GM21619 (cell line): ENCODE measurements around the gene TECPR1.

Source experiments
- ATAC-seq: cut with Tn5 transposase; IDR thresholded peaks from one replicate; pipeline ENCODE4 v1.9.1; 2021; ENCODE audit not compliant: unreplicated experiment

TECPR1 gene

DNA sequence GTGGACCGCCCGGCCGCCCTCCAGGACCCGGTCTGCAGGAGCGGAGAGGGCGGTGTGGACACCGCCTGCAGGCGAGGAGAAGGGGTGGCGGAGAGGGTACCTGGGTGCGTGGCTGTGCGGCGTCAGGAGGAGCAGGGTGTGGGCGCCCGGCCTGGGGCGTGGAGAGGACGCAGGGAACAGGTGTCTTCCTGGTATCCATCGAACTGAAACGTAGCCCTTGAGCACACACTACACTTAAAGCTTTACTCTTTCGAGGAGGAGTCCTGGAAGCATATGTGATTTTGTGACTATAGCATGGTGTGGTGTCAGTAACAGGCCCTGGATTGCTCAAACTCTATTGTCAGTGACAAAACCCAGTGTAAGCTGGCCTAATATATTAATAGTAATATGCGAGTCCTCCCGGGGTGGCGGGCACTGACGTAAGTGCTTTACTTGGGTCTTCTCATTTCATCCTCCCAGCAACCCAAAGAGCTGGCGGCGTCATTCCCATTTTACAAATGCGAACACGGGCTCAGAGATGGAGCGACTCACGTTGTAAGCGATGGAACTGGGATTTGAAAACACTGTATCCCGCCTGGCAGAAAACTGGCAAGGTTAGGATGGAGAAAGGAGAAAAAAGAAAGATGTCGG is 508 bp upstream of the TECPR1 start:
- ATAC-seq = no peak

DNA sequence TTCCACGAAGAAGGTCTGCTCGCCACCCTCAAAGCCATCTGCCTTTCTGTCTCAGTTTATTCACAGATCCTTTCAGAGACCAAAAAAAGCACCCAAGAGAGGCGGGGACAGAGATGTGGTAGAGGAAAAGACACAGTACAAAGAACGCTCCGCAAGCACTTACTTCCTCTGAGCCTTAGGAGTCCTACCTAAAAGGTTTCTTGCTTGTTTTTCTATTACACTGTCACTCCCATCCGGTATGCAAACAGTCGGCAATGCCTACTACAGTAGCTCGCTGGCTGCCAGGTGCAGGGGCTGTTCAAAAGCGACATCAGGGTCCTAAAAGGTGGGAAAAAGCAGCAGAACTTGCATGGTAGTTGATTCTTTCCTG is 816 bp downstream of the TECPR1 start:
- peak; percentile 26 for ATAC-seq

DNA sequence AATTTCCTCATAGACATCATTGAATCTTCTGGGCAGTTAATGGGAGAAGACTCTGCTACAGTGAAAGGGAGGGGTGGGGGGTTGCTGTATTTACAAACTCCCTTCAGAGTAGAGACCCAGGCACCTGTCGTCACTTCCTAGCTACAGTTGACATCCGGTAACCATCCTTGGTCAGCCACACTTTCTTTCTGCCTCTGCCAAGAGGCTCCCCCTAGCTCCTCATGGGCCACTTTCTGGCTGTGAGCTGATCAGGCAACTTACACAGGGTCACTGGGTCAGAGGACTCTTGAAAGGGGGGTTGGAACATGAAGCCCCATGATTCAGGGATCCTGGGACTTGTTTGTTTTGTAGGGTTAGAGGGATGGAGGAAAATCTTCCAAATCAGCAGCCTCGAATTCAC is 1.2 kb downstream of the TECPR1 start:
- ATAC-seq = peak; percentile 24

DNA sequence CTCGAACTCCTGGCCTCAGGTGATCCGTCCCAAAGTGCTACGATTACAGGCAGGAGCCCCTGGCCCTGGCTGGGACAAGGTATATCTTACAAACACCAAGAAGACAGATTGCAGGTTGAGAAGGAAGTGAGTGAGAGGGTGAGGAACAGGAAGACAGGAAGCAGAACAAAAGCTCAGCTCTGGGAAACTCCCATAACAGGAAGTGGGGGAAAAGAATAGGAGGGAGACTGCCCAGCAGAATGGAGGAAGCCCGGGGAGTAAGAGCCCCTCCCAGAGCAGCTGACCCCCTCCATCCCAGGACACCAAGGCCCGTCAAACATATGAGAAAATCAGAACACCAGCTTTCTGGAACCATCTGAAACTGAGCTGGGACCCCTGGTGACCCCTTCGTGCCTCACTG is 2.9 kb downstream of the TECPR1 start:
- no peak for ATAC-seq

DNA sequence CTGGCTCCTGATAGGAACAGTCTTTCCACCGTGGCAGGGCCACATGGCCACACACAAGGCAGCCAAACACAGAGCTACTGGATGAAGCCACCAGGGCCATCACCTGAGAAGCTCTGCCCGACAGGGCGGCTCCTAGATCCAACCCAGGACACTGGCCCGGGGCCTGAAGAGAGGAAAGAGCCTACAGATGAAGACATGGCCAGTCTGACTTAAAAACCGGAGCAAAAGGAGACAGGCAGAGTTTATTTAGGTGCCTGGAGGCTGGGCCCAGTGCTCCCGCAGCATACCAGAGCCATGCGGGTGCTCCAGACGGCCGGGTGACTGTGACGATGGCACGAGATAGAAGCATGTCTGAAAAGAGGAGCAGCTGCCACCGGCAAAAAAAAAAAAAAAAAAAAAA is 3.9 kb downstream of the TECPR1 start:
- no peak for ATAC-seq

DNA sequence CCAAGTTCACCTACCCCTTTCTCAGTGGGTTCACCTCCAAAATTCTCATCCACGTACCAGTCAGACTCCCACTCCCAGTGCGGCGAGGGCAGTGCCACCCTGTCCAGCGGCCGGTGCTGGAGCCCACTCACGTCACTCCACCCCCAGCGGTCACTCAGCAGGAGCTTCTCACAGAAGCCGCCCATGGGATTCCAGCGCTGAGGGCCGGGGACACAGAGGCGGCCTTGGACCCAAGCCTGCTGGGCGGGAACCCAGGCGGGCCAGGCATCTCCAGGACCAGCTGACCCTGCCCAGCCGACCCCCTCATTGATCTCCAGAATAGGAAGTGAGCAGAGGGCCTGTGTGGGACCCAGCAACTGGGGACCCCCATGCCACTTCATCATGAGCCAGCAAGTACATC is 7.2 kb downstream of the TECPR1 start:
- no peak for ATAC-seq

DNA sequence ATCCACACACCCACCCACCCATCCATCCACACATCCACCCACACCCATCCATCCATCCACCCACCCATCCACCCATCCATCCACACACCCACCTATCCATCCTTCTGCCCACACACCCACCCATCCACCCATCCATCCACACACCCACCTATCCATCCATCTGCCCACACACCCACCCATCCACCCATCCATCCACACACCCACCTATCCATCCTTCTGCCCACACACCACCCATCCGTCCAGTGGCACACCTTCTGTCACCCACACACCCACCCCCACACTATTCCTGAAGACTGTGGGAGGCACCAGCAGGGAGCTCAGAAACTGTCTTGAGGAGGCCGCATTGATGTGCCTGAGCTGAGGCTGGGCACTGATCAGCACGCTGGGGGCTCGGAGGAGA is 9.1 kb downstream of the TECPR1 start:
- no peak for ATAC-seq

DNA sequence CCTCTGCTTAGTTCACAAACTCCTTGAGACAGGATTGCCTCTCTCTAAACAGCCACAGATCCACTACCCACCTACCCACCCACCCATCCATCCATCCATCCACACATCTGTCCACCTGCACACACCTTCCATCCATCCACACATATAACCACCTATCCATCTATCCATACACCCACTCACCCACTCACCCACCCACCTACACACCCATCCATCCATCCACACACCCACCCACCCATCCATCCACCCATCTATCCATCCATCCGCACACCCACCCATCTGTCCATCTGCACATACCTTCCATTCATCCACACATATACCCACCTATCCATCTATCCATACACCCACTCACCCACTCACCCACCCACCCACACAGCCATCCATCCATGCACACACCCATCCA is 9.7 kb downstream of the TECPR1 start:
- ATAC-seq = no peak

DNA sequence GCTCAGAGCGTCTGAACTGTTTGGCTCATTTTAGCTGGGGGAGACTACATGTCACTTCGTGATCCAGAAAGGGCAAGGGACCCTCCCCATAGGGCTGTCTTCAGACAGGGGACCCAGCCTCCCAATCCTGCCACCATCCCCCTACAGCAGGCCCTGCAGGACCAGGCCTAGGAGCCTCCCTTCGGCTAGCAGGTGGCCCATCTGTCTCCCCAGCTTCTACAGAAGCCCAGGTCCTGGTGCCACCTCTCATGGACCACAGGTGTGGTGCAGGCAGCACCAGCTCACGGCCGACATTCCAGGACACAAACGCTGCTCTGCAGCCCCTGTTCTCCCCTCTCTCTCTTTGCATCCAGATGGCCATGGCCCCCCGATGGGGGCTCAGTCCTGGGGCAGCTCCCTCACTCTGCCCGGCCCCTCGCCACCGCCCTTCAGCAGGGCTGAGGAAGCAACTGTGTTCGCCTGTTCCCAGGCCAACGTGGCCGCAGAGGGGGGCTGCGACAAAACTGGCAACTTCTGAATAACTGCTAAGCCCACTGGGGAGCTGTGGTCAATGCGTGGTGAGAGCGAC is 10.3 kb downstream of the TECPR1 start:
- no peak for ATAC-seq

DNA sequence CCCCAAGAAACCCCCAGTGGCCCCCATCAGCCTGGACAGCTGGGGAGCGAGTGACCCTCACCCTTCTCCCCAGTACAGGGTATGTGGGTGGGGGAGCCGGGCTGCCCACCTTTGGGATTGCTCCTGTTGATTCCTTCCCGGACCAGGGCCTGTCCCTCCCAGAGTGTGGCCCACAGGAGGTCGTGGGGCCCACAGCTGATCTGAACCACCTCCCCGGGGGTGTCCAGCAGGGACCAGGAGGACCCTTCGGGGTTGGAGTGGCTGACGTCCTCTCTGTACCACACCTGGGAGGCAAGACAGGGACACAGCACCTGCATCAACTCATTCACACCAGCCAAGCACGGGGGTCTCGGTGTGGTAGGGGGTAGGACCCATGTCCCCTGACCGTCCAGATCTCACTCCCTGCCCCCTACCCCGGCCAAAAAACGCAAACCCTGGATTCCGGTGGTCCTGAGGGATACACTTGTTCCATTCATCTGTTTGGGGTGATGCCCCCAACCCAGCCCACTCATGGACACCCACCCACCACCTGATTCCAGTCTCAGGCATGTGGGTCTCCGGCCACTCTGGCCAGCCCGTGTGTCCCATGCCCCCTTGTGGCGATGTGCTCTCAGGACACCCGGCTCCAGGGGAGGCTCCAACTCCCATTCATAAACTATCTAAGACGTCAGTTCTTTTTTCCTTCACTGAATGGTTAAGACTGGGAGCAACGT is 10.9 kb downstream of the TECPR1 start:
- ATAC-seq = no peak

DNA sequence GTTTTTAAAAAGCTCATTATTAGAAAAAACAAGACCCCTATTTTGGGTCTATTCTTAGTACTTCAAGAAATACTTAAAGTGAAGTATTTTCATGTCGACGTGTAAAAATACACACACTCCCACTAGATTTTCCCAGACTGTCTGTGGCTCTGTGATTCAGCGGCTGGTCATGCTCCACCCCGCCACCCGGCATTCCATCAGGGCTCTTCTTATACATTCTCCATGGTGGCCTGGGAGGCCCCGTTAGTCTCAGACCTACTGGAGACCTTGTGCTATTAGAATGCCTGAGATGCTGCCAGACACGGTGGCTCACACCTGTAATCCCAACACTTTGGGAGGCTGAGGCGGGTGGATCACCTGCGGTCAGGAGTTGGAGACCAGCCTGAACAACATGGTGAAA is 13.1 kb downstream of the TECPR1 start:
- ATAC-seq = no peak

DNA sequence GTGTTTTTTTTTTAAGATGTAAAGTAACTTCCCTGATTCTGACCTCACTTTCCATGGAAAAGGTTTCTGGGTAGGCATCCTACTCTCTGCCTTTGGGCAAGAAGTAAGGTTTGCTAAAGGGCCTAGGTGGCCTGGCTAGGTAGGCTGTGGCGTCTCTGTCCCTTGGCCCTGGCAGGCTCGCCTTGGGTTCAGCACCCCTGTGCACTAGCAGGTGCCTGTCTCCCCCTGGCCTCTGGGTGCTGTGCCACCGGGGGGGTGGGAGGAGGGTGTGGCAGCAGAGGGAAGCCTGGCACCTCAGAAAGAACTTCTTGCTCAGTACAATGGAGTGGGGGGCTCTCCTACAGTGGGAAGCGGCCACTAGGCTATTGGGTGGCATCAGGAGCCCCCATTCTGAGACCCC is 14.0 kb downstream of the TECPR1 start:
- ATAC-seq = no peak

DNA sequence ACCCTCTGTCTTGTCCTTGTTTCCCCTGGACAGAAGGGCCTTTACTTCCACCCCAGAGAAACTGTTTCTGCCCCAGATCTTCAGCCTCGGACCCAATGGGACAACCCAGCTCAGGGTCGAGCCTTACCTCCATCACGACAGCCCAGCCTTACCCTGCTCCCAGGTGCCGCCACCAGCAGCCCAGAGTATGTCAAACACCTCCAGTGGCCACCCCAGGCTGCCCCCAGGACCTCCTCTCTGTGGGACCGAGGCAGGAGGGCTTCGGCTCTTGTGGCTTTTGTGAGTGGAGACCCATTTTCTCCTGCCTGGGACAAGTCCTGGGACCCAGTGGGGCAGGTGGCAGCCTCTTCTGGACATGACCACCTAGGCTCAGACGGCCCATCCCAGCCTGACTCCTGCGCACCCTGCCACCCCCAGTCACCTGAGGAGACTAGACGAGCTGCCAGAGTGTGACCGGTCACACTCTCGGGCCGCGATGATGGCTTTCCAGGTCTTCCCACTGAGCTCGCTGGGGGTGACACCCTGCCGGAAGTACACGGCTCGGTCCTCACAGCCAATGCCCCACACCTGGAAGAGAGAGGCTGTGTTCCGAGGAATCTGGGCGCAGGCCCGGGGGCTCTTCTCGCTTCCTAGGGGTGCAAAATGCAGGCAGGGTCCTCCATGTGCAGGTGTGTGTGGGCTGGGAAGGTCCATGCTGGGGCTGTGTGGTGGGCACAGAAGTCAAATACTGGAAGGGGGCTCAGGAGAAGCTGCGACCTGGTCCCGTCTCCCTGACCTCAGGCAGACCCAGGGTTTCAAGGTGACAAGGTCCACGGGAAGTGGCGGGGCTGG is 15.5 kb downstream of the TECPR1 start:
- ATAC-seq = no peak

DNA sequence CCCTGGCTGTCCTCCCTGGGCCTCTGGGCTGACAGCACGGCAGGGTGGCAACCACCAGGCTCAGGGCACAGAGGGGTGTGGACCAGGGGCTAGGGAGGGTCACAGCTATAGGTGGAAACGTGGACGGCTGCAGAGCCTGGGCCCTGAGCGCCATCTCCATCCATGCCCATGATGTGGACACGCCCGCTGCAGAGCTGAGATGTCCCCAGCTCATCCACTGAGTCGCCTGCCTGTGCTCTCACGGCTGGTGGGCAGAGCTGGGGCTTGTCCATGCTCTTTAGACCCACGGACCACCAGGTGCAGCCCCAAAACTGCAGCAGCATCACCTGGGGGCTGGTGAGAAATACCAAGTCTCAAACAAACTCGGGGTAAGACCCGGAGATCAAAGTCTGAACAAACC is 16.1 kb downstream of the TECPR1 start:
- ATAC-seq = no peak

DNA sequence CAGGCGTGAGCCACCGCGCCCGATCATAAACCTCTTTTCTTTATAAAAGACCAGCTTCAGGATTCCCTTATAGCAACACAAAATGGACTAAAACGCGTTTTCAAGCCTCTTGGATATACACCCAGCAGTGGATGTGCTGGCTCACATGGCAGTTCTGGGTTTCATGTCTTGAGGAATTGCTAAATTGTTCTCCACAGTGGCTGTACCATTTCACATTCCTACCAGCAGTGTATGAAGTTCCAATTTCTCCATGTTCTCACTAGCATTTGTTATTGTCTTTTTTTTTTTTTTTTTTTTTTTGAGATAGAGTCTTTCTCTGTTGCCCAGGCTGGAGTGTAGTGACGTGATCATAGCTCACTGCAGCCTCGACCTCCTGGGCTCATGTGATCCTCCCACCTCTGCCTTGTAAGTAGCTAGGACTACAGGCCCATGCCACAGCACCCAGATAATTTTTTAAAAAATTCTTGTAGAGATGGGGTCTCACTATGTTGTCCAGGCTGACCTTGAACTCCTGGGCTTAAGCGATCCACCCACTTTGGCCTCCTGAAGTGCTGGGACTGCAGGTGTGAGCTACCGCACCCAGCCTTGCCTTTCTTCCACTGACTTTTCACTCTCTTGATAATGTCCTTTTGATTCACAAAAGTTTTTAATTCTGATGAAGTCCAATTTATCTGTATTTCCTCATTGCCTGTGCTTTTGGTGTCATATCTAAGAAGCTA is 17.4 kb downstream of the TECPR1 start:
- ATAC-seq = no peak

DNA sequence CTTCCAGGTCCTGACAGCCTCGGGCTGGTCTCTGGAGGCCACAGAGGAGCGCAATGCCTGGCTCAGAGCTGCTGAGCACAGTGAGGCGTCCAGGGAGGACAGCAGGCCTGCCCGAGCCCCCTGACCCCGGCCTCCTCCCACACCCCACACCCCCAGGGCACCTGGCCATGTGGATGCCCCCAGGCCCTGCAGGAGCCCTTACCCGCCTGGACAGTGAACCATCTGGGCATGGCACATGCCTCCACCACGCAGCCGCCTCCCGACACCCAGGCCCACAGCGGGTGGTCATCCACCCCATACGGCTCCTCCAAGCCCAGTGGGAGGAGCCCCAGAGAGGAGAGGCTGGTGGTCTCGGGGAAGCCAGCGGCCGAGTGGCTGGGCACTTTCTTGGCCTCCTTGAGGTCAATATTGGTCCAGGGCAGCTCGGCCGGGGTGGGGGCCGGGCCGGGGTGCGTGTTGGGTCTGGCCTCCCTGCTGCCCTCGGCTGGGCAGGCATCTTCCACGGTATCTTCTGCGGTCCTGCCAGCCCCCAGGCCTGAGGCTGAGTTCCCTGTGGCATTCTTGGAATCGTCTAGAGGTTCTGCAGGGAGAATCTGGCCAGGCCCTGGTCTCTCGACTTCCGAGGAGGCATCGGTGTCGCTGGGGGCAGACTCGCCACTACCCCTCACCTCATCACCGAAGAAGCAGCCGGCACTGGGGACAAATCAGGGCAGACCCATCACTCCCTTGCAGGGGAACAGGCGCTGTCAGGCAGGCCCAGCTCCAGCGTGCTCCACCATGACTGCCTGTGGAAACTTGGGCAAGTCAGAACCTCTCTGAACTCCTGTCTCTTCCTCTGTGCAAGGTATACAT is 18.6 kb downstream of the TECPR1 start:
- ATAC-seq = no peak

DNA sequence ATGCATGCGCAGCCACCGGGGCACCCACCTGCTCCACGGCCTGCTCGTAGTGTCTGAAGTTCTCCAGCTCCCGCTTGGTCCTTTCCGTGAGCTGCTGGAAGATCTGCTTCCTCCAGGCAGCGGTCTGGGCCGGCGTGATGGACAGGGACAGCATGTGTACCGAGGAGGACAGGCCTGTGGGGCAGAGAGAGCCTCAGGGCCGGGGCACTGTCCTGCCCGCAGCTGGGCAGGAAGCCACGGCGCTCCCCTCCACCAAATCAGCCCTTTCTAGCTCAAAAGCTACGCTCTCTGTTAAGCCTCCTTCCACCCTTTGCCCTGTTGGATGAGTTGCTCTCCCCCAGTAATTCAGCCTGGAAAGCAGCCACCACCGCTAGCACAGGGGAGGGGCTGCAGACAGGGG is 19.2 kb downstream of the TECPR1 start:
- ATAC-seq = no peak

DNA sequence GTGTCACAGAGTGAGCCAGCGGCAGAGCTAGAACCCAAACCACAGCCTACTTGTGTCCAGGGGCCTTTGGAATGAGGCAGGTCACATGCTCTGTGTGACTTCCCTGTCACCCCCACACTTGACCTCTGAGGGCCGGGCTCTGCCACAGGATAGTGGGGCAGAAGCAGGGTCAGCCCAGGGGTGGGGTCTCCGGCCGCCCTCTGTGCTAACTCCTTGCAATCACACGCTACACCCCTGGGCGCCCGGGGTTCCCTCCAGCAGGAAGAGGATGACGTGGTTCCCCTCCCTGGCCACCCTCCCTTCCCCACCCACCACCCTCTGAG is 19.8 kb downstream of the TECPR1 start:
- no peak for ATAC-seq

DNA sequence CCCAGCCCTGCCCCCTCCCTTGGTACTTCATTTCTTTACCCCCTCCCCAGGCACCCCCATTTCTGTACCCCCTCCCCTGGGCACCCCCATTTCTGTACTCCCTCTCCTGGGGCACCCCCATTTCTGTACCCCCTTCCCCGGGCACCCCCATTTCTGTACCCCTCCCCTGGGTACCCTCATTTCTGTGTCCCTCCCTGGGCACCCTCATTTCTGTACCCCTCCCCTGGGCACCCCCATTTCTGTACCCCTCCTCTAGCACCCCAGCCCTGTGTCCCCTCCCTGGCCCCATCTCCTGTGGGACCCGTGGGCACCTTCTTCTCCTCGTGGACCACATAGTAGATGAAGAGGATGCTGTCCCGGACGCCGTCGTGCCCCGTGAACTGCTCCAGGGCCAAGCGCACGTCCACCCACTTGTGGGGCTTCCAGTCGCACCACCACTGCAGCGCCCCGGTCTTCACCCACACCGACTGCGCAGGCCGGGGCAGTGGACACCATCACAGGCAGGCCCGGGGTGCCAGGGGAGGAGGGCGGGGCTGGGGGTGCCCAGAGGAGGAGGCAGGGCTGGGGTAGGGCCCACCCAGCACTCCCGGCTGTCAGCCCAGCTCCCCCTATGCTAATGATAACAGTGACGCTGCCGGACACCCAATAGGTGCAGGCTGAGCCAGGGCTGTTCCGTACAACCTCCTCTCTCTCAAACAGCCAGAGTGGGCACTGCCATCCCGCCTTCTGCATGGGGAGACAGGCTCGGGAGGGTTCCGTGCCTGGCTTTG is 20.4 kb downstream of the TECPR1 start:
- ATAC-seq = no peak
